CD8-positive, alpha-beta memory T cell (primary cell): Measurements from ENCODE around the gene SYTL3. TPM values are rescaled to one million over a fixed set of nuclear protein-coding genes. Genes with fewer than 3 reads are reported as not detected.
A peak's percentile ranks its signal among the peaks of the same experiment; 100 is the strongest.
"Not testable (repeated sequence)": the region's sequence is repeated elsewhere in the genome, so short reads cannot be mapped to it uniquely, and the experiment has no call there.

Source experiments
- CTCF ChIA-PET: fragments of 350-600 bp; sonication (Branson Sonifier 250); formaldehyde crosslinking; loops from one replicate; lab custom pipeline; 2021; ENCODE audit warnings: antibody characterized with exemption; lab: Charles Lee
- POLR2A ChIA-PET: fragments of 350-600 bp; sonication (Branson Sonifier 250); formaldehyde crosslinking; loops from one replicate; lab custom pipeline; 2021; ENCODE audit warnings: antibody characterized with exemption; lab: Charles Lee
- DNase-seq, 5 donors: peaks; one replicate each; pipeline versions ENCODE4 v3.0.0 to v3.0.0-alpha.2; 2020 to 2022; ENCODE audit warnings: mixed read lengths in 1 of 5
- H3K27ac ChIP-seq: one replicate; pipeline ENCODE4 v1.7.0; 2013; ENCODE audit warnings: low read depth, mild to moderate bottlenecking, low read length, moderate library complexity
- H3K27me3 ChIP-seq: 2 replicates; pipeline ENCODE4 v1.7.0; 2013; ENCODE audit warnings: low read length, mild to moderate bottlenecking; ENCODE audit not compliant: insufficient read depth, poor library complexity, severe bottlenecking
- H3K36me3 ChIP-seq: 2 replicates; pipeline ENCODE4 v1.7.0; 2013; ENCODE audit warnings: mild to moderate bottlenecking, low read length, moderate library complexity; ENCODE audit not compliant: insufficient read depth
- H3K4me1 ChIP-seq: 2 replicates; pipeline ENCODE4 v1.7.0; 2013; ENCODE audit warnings: mild to moderate bottlenecking, low read length, moderate library complexity; ENCODE audit not compliant: insufficient read depth
- H3K4me3 ChIP-seq: 2 replicates; pipeline ENCODE4 v1.7.0; 2013; ENCODE audit warnings: mild to moderate bottlenecking, low read length
- H3K9me3 ChIP-seq: 2 replicates; pipeline ENCODE4 v1.7.0; 2013; ENCODE audit warnings: mild to moderate bottlenecking, low read length
- H3K27ac Mint-ChIP-seq, 8 donors: one replicate each; pipeline ENCODE4 v1.8.0; 2020 to 2021; ENCODE audit warnings: mixed read lengths in 8 of 8, mild to moderate bottlenecking in 6 of 8, inconsistent platforms in 3 of 8, moderate library complexity in 3 of 8
- H3K27me3 Mint-ChIP-seq, 2 donors: one replicate each; pipeline ENCODE4 v1.8.0; 2020 to 2021; ENCODE audit warnings: mixed read lengths in 2 of 2, mild to moderate bottlenecking in 1 of 2, moderate library complexity in 1 of 2
- H3K36me3 Mint-ChIP-seq, 3 donors: one replicate each; pipeline ENCODE4 v1.8.0; 2020 to 2021; ENCODE audit warnings: mixed read lengths in 3 of 3, inconsistent platforms in 1 of 3, mild to moderate bottlenecking in 1 of 3
- H3K4me1 Mint-ChIP-seq, 3 donors: one replicate each; pipeline ENCODE4 v1.8.0; 2020 to 2021; ENCODE audit warnings: mixed read lengths in 3 of 3, inconsistent platforms in 1 of 3, mild to moderate bottlenecking in 1 of 3
- H3K4me3 Mint-ChIP-seq, 7 donors: one replicate each; pipeline ENCODE4 v1.8.0; 2020 to 2021; ENCODE audit warnings: mixed read lengths in 7 of 7, mild to moderate bottlenecking in 6 of 7, moderate library complexity in 4 of 7, inconsistent platforms in 2 of 7
- H3K9me3 Mint-ChIP-seq, 5 donors: one replicate each; pipeline ENCODE4 v1.8.0; 2020 to 2022; ENCODE audit warnings: mixed read lengths in 5 of 5, mild to moderate bottlenecking in 3 of 5, moderate library complexity in 2 of 5, inconsistent platforms in 1 of 5
- polyA plus RNA-seq: library from polyadenylated mRNA; unstranded; fragments of 300-500 nt; fragmentation: Illumina TruSeq; gene quantifications from one replicate; pipeline ENCODE4 v1.2.3, GENCODE V29; 2021
- total RNA-seq, 2 experiments: library from RNA; stranded (reverse); gene quantifications; one replicate each; pipeline ENCODE4 v1.2.3, GENCODE V29; 2021

SYTL3 gene
- total RNA-seq (100 to 1,000 TPM in 1 of 2 experiments, 10 to 100 TPM in 1; 96.6 to 102 TPM), polyA plus RNA-seq (19.5 TPM)

DNA sequence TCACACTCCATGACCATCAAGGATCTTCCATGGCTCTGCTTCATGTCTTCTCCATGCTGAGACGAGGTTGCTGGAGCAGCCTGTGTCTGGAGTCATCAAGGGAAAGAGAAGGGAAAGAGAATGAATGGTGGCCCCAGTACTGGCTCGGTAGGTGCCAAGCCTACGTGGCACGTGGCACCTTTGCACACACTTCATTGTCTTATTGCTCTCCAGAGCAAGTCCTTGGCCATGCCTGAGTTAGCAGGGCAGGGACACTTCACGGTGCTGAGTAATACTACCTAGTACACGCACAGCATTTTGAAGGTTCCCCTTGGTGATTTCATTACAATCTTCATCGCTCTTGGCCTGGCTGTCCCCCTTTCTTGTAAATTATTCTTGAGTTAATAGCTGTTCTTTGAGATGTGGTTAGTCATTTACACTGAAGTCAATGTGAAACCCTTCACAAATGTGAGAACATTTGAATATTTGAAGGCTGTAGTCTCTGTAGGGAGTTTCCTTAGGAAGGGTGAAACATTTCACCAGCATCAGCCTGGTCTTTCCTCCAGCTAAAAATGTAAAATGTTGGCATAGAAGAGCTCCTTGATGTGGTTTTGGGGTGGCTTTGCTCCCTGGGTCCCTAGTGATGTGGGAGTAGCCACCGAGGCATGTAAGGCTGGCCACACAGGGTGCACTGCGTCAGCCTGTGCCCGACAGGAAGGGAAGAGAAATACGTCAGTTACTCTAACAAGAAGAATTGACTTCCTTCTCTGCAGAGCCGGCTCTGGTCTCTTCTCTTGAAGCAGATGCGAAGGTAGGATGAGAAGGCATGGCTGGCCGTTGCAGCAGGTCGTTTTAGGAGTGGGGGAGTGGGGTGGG lies at the start of gene SYTL3:
SYTL3 (plus strand) TSS at position 766 of the 855 bp plus-strand sequence. CDS start 13,215 bp downstream, outside the sequence.
- peaks cover 55% of the 10 kb centered on the region for H3K4me1 ChIP-seq
- H3K9me3 ChIP-seq = no peaks in the 10 kb centered on the region
- peak; percentile 67 to 94 (median 88) for DNase-seq
- ChIA-PET POLR2A (interaction anchor here (1.1 to 2.1 kb wide), 3 partner anchors 10 to 90 kb away, joined by 3 to 10 read pairs (median 6); no protein-coding TSS in a partner anchor), CTCF (interaction anchor here (0.8 to 3.2 kb wide), 7 partner anchors 10 to 455 kb away, joined by 3 to 12 read pairs (median 4); no protein-coding TSS in a partner anchor)
- Mint-ChIP-seq H3K4me1 (peaks cover 60 to 85% (median 64%) of the 10 kb centered on the region in 3 donors), H3K9me3 (peaks cover 0 to 2% (median 0%) of the 10 kb centered on the region in 5 donors), H3K4me3 (peak within 1 kb of the TSS; percentile 79 to 97 (median 87)), H3K36me3 (peaks cover 5 to 25% (median 8%) of the 10 kb centered on the region in 3 donors), H3K27me3 (peaks cover 0 to 2% of the 10 kb centered on the region in 2 donors), H3K27ac (peak within 1 kb of the TSS; percentile 84 to 99 (median 95))
- peak within 1 kb of the TSS; percentile 27 for H3K4me3 ChIP-seq
- H3K27me3 ChIP-seq = no peaks in the 10 kb centered on the region
- peak within 1 kb of the TSS; percentile 60 for H3K27ac ChIP-seq
- no peaks in the 10 kb centered on the region for H3K36me3 ChIP-seq

GRCh38 chr6:158603261-158604047 lies 46.4 kb upstream of the SYTL3 start:
- no peak for DNase-seq
- Mint-ChIP-seq H3K4me3 (no peak overlapping the region), H3K36me3 (peaks cover 0 to 83% (median 13%) of the 10 kb centered on the region in 3 donors), H3K27ac (peak overlapping the region in 5 of 8 donors; percentile 34 to 78 (median 38)), H3K9me3 (no peaks in the 10 kb centered on the region), H3K4me1 (peaks cover 12 to 22% (median 16%) of the 10 kb centered on the region in 3 donors), H3K27me3 (no peaks in the 10 kb centered on the region)
- no peaks in the 10 kb centered on the region for H3K27me3 ChIP-seq
- H3K4me1 ChIP-seq = no peaks in the 10 kb centered on the region
- ChIA-PET CTCF (interaction anchor here (1.1 to 4.0 kb wide), 3 partner anchors 8 to 389 kb away, joined by 4 to 12 read pairs (median 7); no protein-coding TSS in a partner anchor), POLR2A (no interaction called here)
- peaks cover 34% of the 10 kb centered on the region for H3K36me3 ChIP-seq
- H3K9me3 ChIP-seq = no peaks in the 10 kb centered on the region
- H3K27ac ChIP-seq = no peak overlapping the region
- no peak overlapping the region for H3K4me3 ChIP-seq

- Histone ChIP-seq H3K9me3 (no peaks in the 10 kb centered on the region), H3K4me1 (no peaks in the 10 kb centered on the region), H3K4me3 (no peak overlapping the region), H3K27me3 (no peaks in the 10 kb centered on the region), H3K27ac (no peak overlapping the region), H3K36me3 (peaks cover 39% of the 10 kb centered on the region)
- no peaks in the 10 kb centered on the region for H3K27me3 Mint-ChIP-seq
- ChIA-PET CTCF (interaction anchor here (1.1 to 4.0 kb wide), 3 partner anchors 9 to 390 kb away, joined by 4 to 12 read pairs (median 7); no protein-coding TSS in a partner anchor), POLR2A (no interaction called here)
- H3K4me1 Mint-ChIP-seq = peaks cover 12 to 22% (median 16%) of the 10 kb centered on the region in 3 donors
- peak overlapping the region in 5 of 8 donors; percentile 3 to 68 (median 36) for H3K27ac Mint-ChIP-seq
- no peak overlapping the region for H3K4me3 Mint-ChIP-seq
- H3K9me3 Mint-ChIP-seq = no peaks in the 10 kb centered on the region
- peaks cover 0 to 83% (median 14%) of the 10 kb centered on the region in 3 donors for H3K36me3 Mint-ChIP-seq
- DNase-seq = no peak
Observed at GRCh38 chr6:158604048-158604406, 45.8 kb upstream of the SYTL3 start.

DNA sequence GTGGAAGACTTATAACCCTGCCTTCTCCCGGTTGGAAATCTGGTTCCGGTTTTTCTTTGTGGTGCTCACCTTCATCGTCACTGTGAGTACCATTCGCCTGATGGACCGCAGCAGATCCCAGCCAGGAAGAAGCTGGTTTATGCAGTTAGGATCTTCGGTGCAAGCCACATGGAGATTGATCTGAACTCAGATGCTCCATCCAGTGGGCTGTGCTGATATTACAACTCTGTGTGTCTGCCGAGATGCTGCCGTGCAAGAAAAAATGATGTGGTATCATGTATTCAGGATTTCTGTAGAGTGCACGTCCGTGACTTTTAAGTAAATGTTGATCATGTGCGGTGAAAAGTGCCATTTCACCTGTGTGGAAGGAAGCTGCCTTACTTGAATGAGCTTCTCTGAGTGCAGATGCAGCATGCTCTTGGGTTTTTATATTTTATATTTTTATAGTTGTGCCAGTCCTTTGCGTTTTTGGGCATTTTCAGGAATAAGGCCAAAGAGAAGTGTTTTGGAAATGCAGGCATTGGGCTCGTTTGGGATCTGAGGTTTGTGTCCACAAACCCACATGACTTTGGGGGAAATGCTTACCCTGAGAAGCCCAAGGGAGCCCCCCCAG lies 44.5 kb upstream of the SYTL3 start:
- POLR2A ChIA-PET = no interaction called here
- CTCF ChIA-PET = interaction anchor here (0.9 to 4.0 kb wide), 7 partner anchors 10 to 391 kb away, joined by 3 to 12 read pairs (median 3); no protein-coding TSS in a partner anchor
- Histone ChIP-seq H3K9me3 (no peaks in the 10 kb centered on the region), H3K4me3 (no peak overlapping the region), H3K27me3 (no peaks in the 10 kb centered on the region), H3K27ac (no peak overlapping the region), H3K36me3 (peaks cover 52% of the 10 kb centered on the region), H3K4me1 (no peaks in the 10 kb centered on the region)
- Mint-ChIP-seq H3K9me3 (no peaks in the 10 kb centered on the region), H3K27ac (peak overlapping the region in 4 of 8 donors; percentile 22 to 63 (median 52)), H3K4me3 (no peak overlapping the region), H3K27me3 (no peaks in the 10 kb centered on the region), H3K4me1 (peaks cover 12 to 22% (median 16%) of the 10 kb centered on the region in 3 donors), H3K36me3 (peaks cover 0 to 87% (median 20%) of the 10 kb centered on the region in 3 donors)
- DNase-seq = peak in 4 of 5 donors; percentile 11 to 41 (median 28)

DNA sequence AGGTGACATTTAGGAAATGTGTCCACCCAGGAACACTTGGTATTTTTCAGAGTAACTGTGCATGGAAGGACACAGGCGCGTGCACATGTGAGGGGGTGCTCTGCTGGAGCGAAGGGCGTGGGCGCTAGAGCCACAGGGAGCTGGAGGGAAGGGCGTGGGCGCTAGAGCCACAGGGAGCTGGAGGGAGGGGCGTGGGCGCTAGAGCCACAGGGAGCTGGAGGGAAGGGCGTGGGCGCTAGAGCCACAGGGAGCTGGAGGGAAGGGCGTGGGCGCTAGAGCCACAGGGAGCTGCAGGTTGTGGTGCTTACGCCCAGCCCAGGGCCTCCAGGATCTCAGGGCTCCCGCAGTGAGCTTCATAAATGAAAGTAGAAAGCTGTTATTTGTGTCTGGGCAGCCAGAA lies 43.8 kb upstream of the SYTL3 start:
- H3K4me3 Mint-ChIP-seq, DNase-seq, POLR2A ChIA-PET, H3K9me3 ChIP-seq, H3K4me1 ChIP-seq, H3K27ac ChIP-seq, H3K4me3 ChIP-seq, H3K27me3 Mint-ChIP-seq, H3K27me3 ChIP-seq, H3K9me3 Mint-ChIP-seq: not testable (repeated sequence)
- CTCF ChIA-PET = interaction anchor here (1.2 to 4.0 kb wide), 7 partner anchors 11 to 392 kb away, joined by 3 to 12 read pairs (median 3); no protein-coding TSS in a partner anchor
- peaks cover 12 to 22% (median 16%) of the 10 kb centered on the region in 3 donors for H3K4me1 Mint-ChIP-seq
- H3K36me3 Mint-ChIP-seq = peaks cover 2 to 89% (median 20%) of the 10 kb centered on the region in 3 donors
- H3K36me3 ChIP-seq = peaks cover 58% of the 10 kb centered on the region
- H3K27ac Mint-ChIP-seq = peak overlapping the region in 2 of 8 donors; percentile 45 to 61

- H3K27ac ChIP-seq = no peak overlapping the region
- Mint-ChIP-seq H3K4me1 (peaks cover 15 to 21% (median 20%) of the 10 kb centered on the region in 3 donors), H3K27me3 (peaks cover 0 to 3% of the 10 kb centered on the region in 2 donors), H3K36me3 (peaks cover 7 to 93% (median 25%) of the 10 kb centered on the region in 3 donors), H3K4me3 (no peak overlapping the region), H3K27ac (peak overlapping the region in 2 of 8 donors; percentile 17 to 36), H3K9me3 (no peaks in the 10 kb centered on the region)
- CTCF ChIA-PET = interaction anchor here (1.1 to 4.0 kb wide), 3 partner anchors 84 to 393 kb away, joined by 3 to 12 read pairs (median 5); no protein-coding TSS in a partner anchor
- POLR2A ChIA-PET = no interaction called here
- no peak for DNase-seq
- H3K9me3 ChIP-seq = no peaks in the 10 kb centered on the region
- H3K4me1 ChIP-seq = no peaks in the 10 kb centered on the region
- H3K27me3 ChIP-seq = no peaks in the 10 kb centered on the region
- H3K36me3 ChIP-seq = peaks cover 62% of the 10 kb centered on the region
- H3K4me3 ChIP-seq = no peak overlapping the region
Observed at GRCh38 chr6:158606935-158607334, 42.9 kb upstream of the SYTL3 start.
